H1 (cell line): Measurements from ENCODE around the gene NABP2. TPM values are rescaled to one million over a fixed set of nuclear protein-coding genes. Genes with fewer than 3 reads are reported as not detected.

Experiments
- CTCF ChIA-PET: fragments of 300-600 bp; sonication (Branson Sonifier 250); formaldehyde crosslinking; loops from one replicate; lab custom pipeline; 2021; ENCODE audit not compliant: partially characterized antibody; lab: Charles Lee
- POLR2A ChIA-PET: fragments of 300-600 bp; sonication (Branson Sonifier 250); formaldehyde crosslinking; loops from one replicate; lab custom pipeline; 2021; ENCODE audit warnings: inconsistent platforms; ENCODE audit not compliant: partially characterized antibody; lab: Charles Lee
- DNase-seq, 2 experiments: peaks; one replicate each; pipeline versions ENCODE4 v3.0.0 to v3.0.0-alpha.2; 2010 to 2022; ENCODE audit warnings: low spot score in 2 of 2, low read depth in 1 of 2, mixed read lengths in 1 of 2
- FAIRE-seq: peaks from 2 replicates; lab custom pipeline; 2011; peaks lifted over from hg19 to GRCh38; lab: Jason Lieb, UNC
- H2AFZ ChIP-seq: 2 replicates; pipeline ENCODE4 v1.8.1; 2012; ENCODE audit warnings: low read length, inconsistent platforms
- H2AK5ac ChIP-seq: 2 replicates; pipeline ENCODE4 v1.6.1; 2013; ENCODE audit warnings: low read depth, low read length
- H2BK120ac ChIP-seq: replicated peaks from 2 replicates; pipeline ENCODE3; 2013; ENCODE audit warnings: low read depth, low read length, inconsistent platforms
- H2BK12ac ChIP-seq: 2 replicates; pipeline ENCODE4 v1.6.1; 2013; ENCODE audit warnings: low read depth, low read length
- H2BK15ac ChIP-seq: 2 replicates; pipeline ENCODE4 v1.6.1; 2013; ENCODE audit warnings: low read length
- H2BK20ac ChIP-seq: 2 replicates; pipeline ENCODE4 v1.6.1; 2013; ENCODE audit warnings: low read length
- H2BK5ac ChIP-seq: 2 replicates; pipeline ENCODE4 v1.6.1; 2013; ENCODE audit warnings: low read depth, low read length
- H3K14ac ChIP-seq: 2 replicates; pipeline ENCODE4 v1.6.1; 2013; ENCODE audit warnings: inconsistent platforms; ENCODE audit not compliant: insufficient read length
- H3K18ac ChIP-seq: 2 replicates; pipeline ENCODE4 v1.6.1; 2013; ENCODE audit warnings: low read length; ENCODE audit errors: extremely low read depth
- H3K23ac ChIP-seq: 2 replicates; pipeline ENCODE4 v1.6.1; 2013; ENCODE audit warnings: inconsistent platforms; ENCODE audit not compliant: insufficient read length
- H3K23me2 ChIP-seq: 2 replicates; pipeline ENCODE4 v1.6.1; 2013; ENCODE audit warnings: low read depth, low read length
- H3K27ac ChIP-seq: 2 replicates; pipeline ENCODE4 v1.6.1; 2011; ENCODE audit warnings: low read depth, low read length, inconsistent platforms
- H3K27me3 ChIP-seq, 4 experiments: replicated peaks in 1 of 4; 1 replicate in 1 of 4; 2 replicates in 3 of 4; pipeline versions ENCODE4 v1.6.1 to v1.8.1; 2011 to 2013; ENCODE audit warnings: low read length in 3 of 4, mild to moderate bottlenecking in 3 of 4, inconsistent platforms in 2 of 4, mixed read lengths in 2 of 4, moderate library complexity in 1 of 4; ENCODE audit not compliant: control insufficient read depth in 3 of 4, insufficient read depth in 3 of 4; ENCODE audit errors: extremely low read depth in 1 of 4
- H3K36me3 ChIP-seq, 4 experiments: 2 replicates each; pipeline versions ENCODE4 v1.6.1 to v1.8.1; 2011 to 2013; ENCODE audit warnings: mild to moderate bottlenecking in 4 of 4, low read length in 3 of 4, moderate library complexity in 2 of 4, control low read depth in 1 of 4, inconsistent platforms in 1 of 4; ENCODE audit not compliant: insufficient read depth in 4 of 4, control insufficient read depth in 2 of 4
- H3K4ac ChIP-seq: replicated peaks from 2 replicates; pipeline ENCODE3; 2013; ENCODE audit warnings: low read length, low read depth, mixed read lengths, inconsistent platforms; ENCODE audit not compliant: insufficient read length
- H3K4me1 ChIP-seq, 4 experiments: replicated peaks in 1 of 4; 1 replicate in 1 of 4; 2 replicates in 3 of 4; pipeline versions ENCODE4 v1.6.1 to v1.8.1; 2011 to 2013; ENCODE audit warnings: low read length in 3 of 4, inconsistent platforms in 2 of 4, mixed read lengths in 1 of 4; ENCODE audit not compliant: insufficient read depth in 4 of 4, control insufficient read depth in 3 of 4
- H3K4me2 ChIP-seq, 2 experiments: 2 replicates each; pipeline versions ENCODE4 v1.6.1 to v1.8.1; 2011 to 2013; ENCODE audit warnings: low read depth in 2 of 2, low read length in 2 of 2, control low read depth in 1 of 2, inconsistent platforms in 1 of 2, mild to moderate bottlenecking in 1 of 2; ENCODE audit not compliant: insufficient read depth in 1 of 2
- H3K4me3 ChIP-seq, 4 experiments: fragments of 200-600, 300-600 bp in 1 of 4; sonication (generic), shearing (Covaris generic), sonication (Bioruptor Twin) in 1 of 4; 2 replicates each; pipeline versions ENCODE4 v1.5.1 to v1.8.1; 2011 to 2016; ENCODE audit warnings: low read length in 4 of 4, low read depth in 3 of 4, control low read depth in 2 of 4, inconsistent platforms in 2 of 4, mild to moderate bottlenecking in 2 of 4, mixed read lengths in 1 of 4, moderate library complexity in 1 of 4; ENCODE audit not compliant: insufficient read depth in 2 of 4; ENCODE audit errors: extremely low read depth in 1 of 4
- H3K56ac ChIP-seq: replicated peaks from 2 replicates; pipeline ENCODE3; 2013; ENCODE audit warnings: low read depth, mild to moderate bottlenecking, mixed read lengths, low read length, inconsistent platforms; ENCODE audit not compliant: insufficient read length
- H3K79me1 ChIP-seq: 2 replicates; pipeline ENCODE4 v1.6.1; 2013; ENCODE audit warnings: low read depth, low read length, control low read depth
- H3K79me2 ChIP-seq, 2 experiments: 2 replicates each; pipeline versions ENCODE4 v1.6.1 to v1.8.1; 2012 to 2013; ENCODE audit warnings: low read length in 2 of 2, mild to moderate bottlenecking in 2 of 2, inconsistent platforms in 1 of 2; ENCODE audit not compliant: insufficient read depth in 2 of 2, control insufficient read depth in 1 of 2
- H3K9ac ChIP-seq, 4 experiments: replicated peaks in 1 of 4; 1 replicate in 1 of 4; 2 replicates in 3 of 4; pipeline versions ENCODE4 v1.6.1 to v1.8.1; 2011 to 2013; ENCODE audit warnings: low read depth in 3 of 4, low read length in 3 of 4, control low read depth in 2 of 4, mild to moderate bottlenecking in 2 of 4, moderate library complexity in 2 of 4, inconsistent platforms in 1 of 4; ENCODE audit errors: extremely low read depth in 1 of 4
- H3K9me3 ChIP-seq, 2 experiments: 2 replicates each; pipeline versions ENCODE4 v1.6.1 to v1.8.1; 2012 to 2013; ENCODE audit warnings: mild to moderate bottlenecking in 2 of 2, moderate library complexity in 2 of 2, control low read depth in 1 of 2, inconsistent platforms in 1 of 2, low read depth in 1 of 2, low read length in 1 of 2, mixed read lengths in 1 of 2; ENCODE audit not compliant: insufficient read depth in 2 of 2
- H4K20me1 ChIP-seq, 2 experiments: replicated peaks in 1 of 2; 2 replicates each; pipeline versions ENCODE3 to v1.8.1; 2011 to 2013; ENCODE audit warnings: inconsistent platforms in 2 of 2, low read length in 2 of 2, mild to moderate bottlenecking in 1 of 2; ENCODE audit not compliant: insufficient read depth in 2 of 2, control insufficient read depth in 1 of 2
- H4K5ac ChIP-seq: 2 replicates; pipeline ENCODE4 v1.6.1; 2013; ENCODE audit warnings: low read length, low read depth, mixed read lengths, inconsistent platforms; ENCODE audit not compliant: insufficient read length
- H4K8ac ChIP-seq: 2 replicates; pipeline ENCODE4 v1.8.0; 2013; ENCODE audit warnings: mild to moderate bottlenecking, moderate library complexity, low read length, inconsistent platforms; ENCODE audit not compliant: insufficient read depth; ENCODE audit errors: extremely low read depth
- H4K91ac ChIP-seq: replicated peaks from 2 replicates; pipeline ENCODE3; 2013; ENCODE audit warnings: low read length, mixed read lengths, inconsistent platforms; ENCODE audit not compliant: insufficient read length
- BRCA1 ChIP-seq: IDR thresholded peaks from 2 replicates; pipeline ENCODE4 v1.6.1; 2012; ENCODE audit warnings: low read depth, low read length, improper control_type of control experiment
- CEBPB ChIP-seq: IDR thresholded peaks from 2 replicates; pipeline ENCODE4 v1.6.1; 2012; ENCODE audit warnings: low read depth, low read length
- EGR1 ChIP-seq: IDR thresholded peaks from 2 replicates; pipeline ENCODE4 v1.6.1; 2011; ENCODE audit warnings: low read depth, low read length, borderline replicate concordance
- GABPA ChIP-seq: IDR thresholded peaks from 2 replicates; pipeline ENCODE4 v1.6.1; 2011; ENCODE audit warnings: mild to moderate bottlenecking, low read length, moderate library complexity, borderline replicate concordance; ENCODE audit not compliant: insufficient read depth
- GTF2F1 ChIP-seq: IDR thresholded peaks from 2 replicates; pipeline ENCODE4 v1.6.1; 2012; ENCODE audit warnings: low read depth, low read length, improper control_type of control experiment, borderline replicate concordance
- HDAC6 ChIP-seq: IDR thresholded peaks from one replicate; pipeline ENCODE4 v1.7.1; 2012; ENCODE audit warnings: low read depth, mild to moderate bottlenecking, inconsistent platforms, low read length, moderate library complexity
- JUN ChIP-seq: IDR thresholded peaks from 2 replicates; pipeline ENCODE4 v1.6.1; 2011; ENCODE audit warnings: low read depth, mild to moderate bottlenecking, improper control_type of control experiment, low read length
- NANOG ChIP-seq: IDR thresholded peaks from 2 replicates; pipeline ENCODE4 v1.6.1; 2011; ENCODE audit warnings: low read length, low read depth, mild to moderate bottlenecking, inconsistent platforms; ENCODE audit not compliant: insufficient read depth, poor library complexity, severe bottlenecking
- POLR2AphosphoS5 ChIP-seq: IDR thresholded peaks from 2 replicates; pipeline ENCODE4 v1.6.1; 2011; ENCODE audit warnings: low read depth, low read length
- RXRA ChIP-seq: IDR thresholded peaks from 2 replicates; pipeline ENCODE4 v1.6.1; 2011; ENCODE audit warnings: low read depth, mild to moderate bottlenecking, low read length, moderate library complexity; ENCODE audit not compliant: insufficient read depth
- SRF ChIP-seq: IDR thresholded peaks from 2 replicates; pipeline ENCODE4 v1.6.1; 2011; ENCODE audit warnings: mild to moderate bottlenecking, low read depth, low read length, moderate library complexity
- TAF7 ChIP-seq: optimal IDR thresholded peaks from 2 replicates; pipeline ENCODE3; 2011; ENCODE audit warnings: low read depth, mild to moderate bottlenecking, inconsistent platforms, low read length, moderate library complexity, borderline replicate concordance
- TCF12 ChIP-seq: IDR thresholded peaks from 2 replicates; pipeline ENCODE4 v1.6.1; 2011; ENCODE audit warnings: low read depth, mild to moderate bottlenecking, low read length
- WGBS, 2 experiments: shearing (Covaris generic) in 1 of 2; methylation state at CpG; one replicate each; pipeline versions ENCODE4 v1.1.6 to v1.1.7; 2013 to 2015; ENCODE audit warnings: low lambda C conversion rate in 2 of 2, mixed read lengths in 2 of 2, inconsistent platforms in 1 of 2, low coverage in 1 of 2, missing lambda C conversion rate in 1 of 2; ENCODE audit not compliant: insufficient replicate concordance in 2 of 2, insufficient coverage in 1 of 2, insufficient read length in 1 of 2; ENCODE audit errors: extremely low coverage in 1 of 2, missing lambda C conversion rate in 1 of 2; 5-methylcytosine and 5-hydroxymethylcytosine counted together
- polyA plus RNA-seq, 7 experiments: library from polyadenylated mRNA; depleted of rRNA in 3 of 7; stranded (reverse) in 5 of 7; unstranded in 2 of 7; fragments of >200 nt in 5 of 7; fragments of 200-250 nt in 2 of 7; gene quantifications; 1 replicate in 5 of 7; 2 replicates in 1 of 7; 4 replicates in 1 of 7; pipeline versions ENCODE4 v1.2.1 to v1.2.3, GENCODE V29; 2011 to 2013; ENCODE audit warnings: missing spikeins in 2 of 7, mixed read lengths in 2 of 7
- total RNA-seq: library from RNA; stranded (reverse); fragmentation: NEBNext Ultra II Directional; extraction: Animal tissue kit (Norgen Biotek cat#: 25700); gene quantifications from 2 replicates; pipeline ENCODE4 v1.2.1, GENCODE V29; 2021
- TF ChIP-seq, protein P1 (sequence below): IDR thresholded peaks from 2 replicates; pipeline ENCODE4 v1.6.1; 2012; ENCODE audit warnings: inconsistent platforms

Gene NABP2
- total and polyA plus RNA-seq, 2 of the 8 experiments (the other 6 are each of a cell fraction or from before 2014, with no cell fraction given): 58.1 to 67.5 TPM

DNA sequence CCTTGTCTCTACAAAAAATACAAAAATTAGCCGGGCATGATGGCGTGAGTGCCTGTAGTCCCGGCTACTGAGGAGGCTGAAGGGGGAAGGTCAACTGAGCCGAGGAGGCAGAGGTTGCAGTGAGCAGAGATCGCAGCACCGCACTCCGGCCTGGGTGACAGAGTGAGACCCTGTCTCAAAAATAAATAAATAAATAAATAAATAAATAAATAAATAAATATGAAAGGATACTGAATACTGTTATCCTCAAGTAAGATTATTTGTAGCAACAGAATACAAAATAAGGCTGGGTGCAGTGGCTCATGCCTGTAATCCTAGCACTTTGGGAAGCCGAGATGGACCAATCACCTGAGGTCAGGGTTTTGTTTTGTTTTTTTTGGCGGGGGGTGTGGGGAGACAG, 4.3 kb upstream of the NABP2 start:
- peaks cover 0 to 30% of the 10 kb centered on the region in 2 experiments; a peak in 2 of 4 replicates for H3K79me2 ChIP-seq
- peaks cover 8% of the 10 kb centered on the region for H3K79me1 ChIP-seq
- H3K36me3 ChIP-seq: peaks cover 0 to 15% (median 9%) of the 10 kb centered on the region in 4 experiments; a peak in 4 of 8 replicates
- no peak overlapping the region for H2BK120ac ChIP-seq
- peaks cover 0 to 6% of the 10 kb centered on the region in 2 experiments for H4K20me1 ChIP-seq
- FAIRE-seq (no peak), DNase-seq (no peak)
- 94% methylated on average over 9 of the region's 9 CpGs; no CpG with 5 or more reads in 1 of the 2 experiments for WGBS, 2 experiments
- H2AK5ac ChIP-seq: no peak overlapping the region
- H4K91ac ChIP-seq: no peak overlapping the region
- no peak overlapping the region for H2AFZ ChIP-seq
- H3K4me2 ChIP-seq: peak overlapping the region in 1 of 2 experiments; percentile 100; a peak in 1 of 4 replicates
- H4K8ac ChIP-seq: no peak overlapping the region
- H3K9ac ChIP-seq: no peak overlapping the region
- H3K9me3 ChIP-seq: no peaks in the 10 kb centered on the region
- peaks cover 21% of the 10 kb centered on the region for H3K23me2 ChIP-seq
- H3K18ac ChIP-seq: no peak overlapping the region
- ChIA-PET CTCF (interaction anchor here (0.8 to 4.2 kb wide), 5 partner anchors 13 to 37 kb away, joined by 3 to 89 read pairs (median 31); partner anchors contain the start of gene SMARCC2), POLR2A (interaction anchor here (1.0 to 9.8 kb wide), 7 partner anchors 9 to 102 kb away, joined by 4 to 203 read pairs (median 42); partner anchors contain the start of genes MYL6, RPL41, SMARCC2 and ZC3H10)
- no peak overlapping the region for H3K56ac ChIP-seq
- H2BK12ac ChIP-seq: no peak overlapping the region
- H2BK20ac ChIP-seq: no peak overlapping the region
- H4K5ac ChIP-seq: no peak overlapping the region
- H3K4me1 ChIP-seq: peaks cover under 1 to 13% (median 5%) of the 10 kb centered on the region in 4 experiments; a peak in 6 of 7 replicates
- H3K27me3 ChIP-seq: no peaks in the 10 kb centered on the region
- no peak overlapping the region for H3K4ac ChIP-seq
- H3K23ac ChIP-seq: no peak overlapping the region
- no peak overlapping the region for H3K4me3 ChIP-seq
- H2BK5ac ChIP-seq: no peak overlapping the region
- no peak overlapping the region for H3K27ac ChIP-seq
- no peak overlapping the region for H2BK15ac ChIP-seq
- H3K14ac ChIP-seq: no peak overlapping the region
- TF ChIP-seq TAF7 (no peak), TCF12 (no peak), EGR1 (no peak), RXRA (no peak), SRF (no peak), GTF2F1 (no peak), NANOG (no peak), JUN (no peak), CEBPB (no peak), HDAC6 (no peak), GABPA (no peak), POLR2AphosphoS5 (no peak), BRCA1 (no peak)
- TF ChIP-seq, protein P1, sequence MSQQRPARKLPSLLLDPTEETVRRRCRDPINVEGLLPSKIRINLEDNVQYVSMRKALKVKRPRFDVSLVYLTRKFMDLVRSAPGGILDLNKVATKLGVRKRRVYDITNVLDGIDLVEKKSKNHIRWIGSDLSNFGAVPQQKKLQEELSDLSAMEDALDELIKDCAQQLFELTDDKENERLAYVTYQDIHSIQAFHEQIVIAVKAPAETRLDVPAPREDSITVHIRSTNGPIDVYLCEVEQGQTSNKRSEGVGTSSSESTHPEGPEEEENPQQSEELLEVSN: no peak
